ENCODE data around the gene RASL10A.

Gene RASL10A

DNA sequence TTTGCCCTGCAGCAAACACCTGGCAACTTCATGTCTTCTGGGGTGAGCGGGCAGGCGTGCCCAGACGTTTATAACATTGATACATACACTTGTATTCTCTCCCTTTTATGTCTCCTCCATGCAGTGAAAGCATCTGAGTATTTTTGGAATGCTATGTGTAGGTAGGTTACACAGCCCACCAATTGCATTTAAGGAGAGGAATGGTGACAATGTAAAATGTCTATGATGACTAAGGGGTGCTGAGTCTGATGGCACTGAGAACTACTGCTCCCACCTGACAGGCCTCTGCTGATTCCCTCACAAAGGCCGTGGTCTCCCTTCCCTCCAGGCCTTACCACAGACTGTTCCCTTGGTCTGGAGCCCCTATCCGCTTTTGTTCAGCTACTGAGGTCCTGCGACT lies 22.9 kb upstream of the RASL10A start:
- no peak for DNase-seq

GRCh38 chr22:29337631-29338284 lies 22.3 kb upstream of the RASL10A start:
- no peak for DNase-seq

GRCh38 chr22:29336751-29337490 lies 21.4 kb upstream of the RASL10A start:
- no peak for DNase-seq

DNA sequence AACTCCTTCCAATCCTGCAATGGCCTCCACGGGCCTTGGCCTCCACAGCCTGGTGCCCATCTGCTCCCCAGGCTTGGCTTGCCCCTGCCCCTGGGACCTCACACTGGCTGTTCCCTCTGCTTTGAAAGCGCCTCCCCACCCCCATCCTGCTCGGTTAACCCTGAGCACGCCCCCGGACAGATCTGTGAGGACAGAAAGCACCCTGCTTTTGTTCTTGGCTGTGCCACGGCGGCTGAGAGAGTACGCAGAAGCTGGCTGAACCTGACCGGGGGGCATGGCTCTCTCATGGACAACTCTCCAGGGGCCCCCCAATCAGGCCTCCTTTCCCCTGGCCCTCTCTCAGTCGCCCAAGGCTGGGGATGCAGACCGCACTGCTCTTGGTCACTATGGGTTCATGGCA lies 20.2 kb upstream of the RASL10A start:
- DNase-seq: no peak

DNA sequence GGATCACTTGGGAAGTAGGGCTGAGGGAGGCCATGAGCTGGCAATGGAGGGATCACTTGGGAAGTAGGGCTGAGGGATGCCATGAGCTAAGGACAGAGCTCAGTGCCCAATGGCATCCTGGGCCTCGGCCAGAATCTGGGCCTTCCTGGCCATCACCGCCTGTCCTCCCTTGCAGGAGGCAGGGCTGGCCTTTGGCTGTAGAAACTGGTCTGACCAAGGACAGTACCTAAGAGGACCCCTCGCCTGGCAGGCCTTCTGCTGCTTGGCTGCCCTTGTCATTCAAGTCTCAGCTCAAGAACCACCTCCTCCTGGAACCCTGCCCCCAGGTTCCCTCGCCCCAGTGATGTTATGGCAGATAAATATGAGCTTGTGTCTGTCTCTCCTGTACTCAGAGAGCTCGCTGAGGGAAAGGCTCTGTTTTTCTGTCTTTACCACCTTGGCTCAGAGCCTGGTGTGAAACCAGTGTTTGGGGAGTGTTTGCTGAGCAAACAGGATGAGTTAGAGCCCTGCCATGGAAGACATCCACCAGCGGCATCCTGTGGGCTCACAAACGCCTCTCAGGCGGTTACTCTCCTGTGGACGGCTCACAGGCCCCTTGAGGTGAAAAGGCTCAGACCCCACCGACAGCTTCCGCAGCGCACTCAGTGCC lies 19.3 kb upstream of the RASL10A start:
- DNase-seq: no peak

- DNase-seq: no peak
These were observed 18.7 kb upstream of the RASL10A start for GRCh38 chr22:29334148-29334547.

GRCh38 chr22:29332886-29333496 lies 17.5 kb upstream of the RASL10A start:
- no peak for DNase-seq

GRCh38 chr22:29331658-29332300 lies 16.3 kb upstream of the RASL10A start:
- no peak for DNase-seq

GRCh38 chr22:29331213-29331612 lies 15.7 kb upstream of the RASL10A start:
- DNase-seq: no peak

DNA sequence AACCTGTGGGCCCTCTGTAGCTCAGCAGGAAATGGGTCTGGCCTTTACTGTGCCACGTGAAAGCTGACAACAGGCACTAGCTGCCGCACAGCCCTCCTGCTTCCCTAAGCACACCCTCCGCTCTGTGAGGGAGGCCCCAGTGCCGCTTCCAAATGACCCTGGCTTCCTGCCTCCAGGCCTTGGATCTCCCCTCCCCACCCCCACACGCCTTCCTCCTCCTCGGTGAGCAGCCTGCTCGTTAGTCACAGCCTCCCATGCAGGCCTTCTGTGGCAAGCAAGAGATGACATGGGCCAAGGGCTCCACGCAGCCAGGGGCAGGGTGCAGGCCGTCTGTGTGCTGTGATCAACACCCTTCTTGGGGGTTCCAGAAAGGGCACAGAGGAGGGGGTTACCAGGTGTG lies 15.3 kb upstream of the RASL10A start:
- no peak for DNase-seq

- DNase-seq: no peak
These were observed 14.8 kb upstream of the RASL10A start for GRCh38 chr22:29330291-29330690.

- no peak for DNase-seq
These were observed 14.1 kb upstream of the RASL10A start for GRCh38 chr22:29329581-29329980.

DNA sequence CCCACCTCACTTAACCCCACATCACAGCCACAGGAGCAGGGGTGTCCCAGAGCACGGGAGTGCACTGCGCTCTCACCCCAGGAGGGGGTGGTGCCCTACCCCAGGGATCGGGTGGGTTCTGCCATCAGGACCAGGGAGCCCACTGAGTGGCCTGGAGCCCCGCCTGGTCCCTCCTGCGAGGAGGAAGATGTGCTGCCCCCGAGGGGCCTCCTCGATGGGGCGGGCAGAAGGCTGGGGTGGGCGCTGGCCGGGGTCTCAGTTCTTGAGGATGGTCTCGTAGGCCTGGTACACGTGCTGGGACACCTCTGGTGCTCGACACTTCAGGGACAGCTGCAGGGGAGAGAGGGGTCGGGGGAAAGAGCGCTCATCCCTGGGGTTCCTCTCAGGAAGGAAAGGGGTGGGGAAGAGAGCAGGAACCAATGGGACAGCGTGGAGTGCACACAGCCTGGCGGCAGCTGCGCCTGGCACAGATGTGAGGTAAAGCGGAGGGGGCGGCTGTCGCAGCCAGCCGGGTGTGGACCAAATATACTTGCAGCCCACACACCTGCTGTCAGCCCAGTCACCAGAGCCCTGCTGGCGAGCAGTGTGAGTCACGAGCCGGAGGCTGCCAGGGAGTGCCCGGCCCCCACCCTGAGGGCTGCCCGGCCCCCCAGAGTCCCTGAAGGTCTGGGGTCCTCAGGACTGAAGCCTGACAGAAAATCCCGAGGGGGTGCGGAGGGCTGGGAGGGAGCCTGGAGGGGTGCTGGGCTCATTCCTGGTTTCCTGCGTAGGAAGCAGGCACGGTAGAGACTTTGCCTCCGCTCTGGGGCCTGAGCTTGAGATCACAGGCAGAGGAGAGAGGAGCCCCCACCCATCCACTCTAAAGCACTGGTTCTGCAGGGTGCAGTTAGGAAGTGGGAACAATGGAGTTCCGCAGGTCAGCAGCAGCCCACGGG lies 13.3 kb upstream of the RASL10A start:
- DNase-seq: no peak

- DNase-seq: no peak
These were observed 12.6 kb upstream of the RASL10A start for GRCh38 chr22:29328055-29328454.

DNA sequence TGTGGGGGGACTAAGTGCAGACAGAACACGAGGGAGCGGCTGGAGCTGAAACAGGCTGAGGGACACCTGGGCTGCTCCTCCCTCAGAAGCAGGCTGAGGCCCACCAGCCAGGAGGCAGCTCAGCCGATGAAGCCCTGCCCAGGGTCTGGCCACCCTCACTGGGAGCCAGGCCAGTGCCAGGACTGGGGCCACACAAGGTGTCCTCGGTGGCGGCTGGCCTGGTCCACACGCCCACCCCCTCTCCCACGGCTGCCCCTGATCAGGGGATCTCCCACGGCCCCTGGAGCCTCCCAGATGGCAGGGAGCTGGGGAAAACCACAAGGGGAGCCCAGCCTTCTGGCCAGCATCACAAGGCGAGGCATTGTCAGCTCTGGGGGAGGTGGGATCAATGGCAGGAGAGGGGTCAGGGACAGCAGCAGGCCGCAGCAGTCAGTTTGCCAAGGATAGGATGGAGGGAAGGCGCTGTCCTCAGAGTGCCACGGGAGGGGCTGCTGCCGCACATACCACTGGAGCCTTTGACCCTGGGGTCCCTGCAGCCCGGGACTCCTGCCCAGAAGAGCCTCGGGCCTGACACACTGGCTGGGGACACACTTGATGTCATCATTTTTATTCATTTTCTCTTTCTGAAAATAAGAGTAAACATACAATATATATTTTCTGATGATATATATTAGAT lies 11.7 kb upstream of the RASL10A start:
- DNase-seq: no peak

DNA sequence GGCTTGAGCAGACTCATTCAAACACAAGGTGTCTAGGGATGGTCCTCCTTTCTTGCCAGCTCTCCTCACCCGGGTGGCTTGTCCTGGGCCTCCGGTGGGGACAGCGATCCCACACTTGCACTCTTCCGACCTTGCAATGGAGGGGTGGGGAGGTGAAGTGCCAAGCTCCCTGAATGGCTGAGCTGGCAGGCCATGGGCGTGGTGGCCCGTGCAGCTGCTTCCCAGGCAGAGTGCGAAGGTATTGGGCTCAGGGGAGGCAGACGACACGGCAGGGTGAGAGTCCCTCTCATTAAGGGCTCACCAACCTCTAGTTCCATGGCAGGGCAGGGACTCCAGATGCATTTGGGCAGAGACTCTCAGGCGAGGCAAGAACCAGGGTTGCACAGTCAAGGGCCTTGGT lies 11.0 kb upstream of the RASL10A start:
- no peak for DNase-seq

DNA sequence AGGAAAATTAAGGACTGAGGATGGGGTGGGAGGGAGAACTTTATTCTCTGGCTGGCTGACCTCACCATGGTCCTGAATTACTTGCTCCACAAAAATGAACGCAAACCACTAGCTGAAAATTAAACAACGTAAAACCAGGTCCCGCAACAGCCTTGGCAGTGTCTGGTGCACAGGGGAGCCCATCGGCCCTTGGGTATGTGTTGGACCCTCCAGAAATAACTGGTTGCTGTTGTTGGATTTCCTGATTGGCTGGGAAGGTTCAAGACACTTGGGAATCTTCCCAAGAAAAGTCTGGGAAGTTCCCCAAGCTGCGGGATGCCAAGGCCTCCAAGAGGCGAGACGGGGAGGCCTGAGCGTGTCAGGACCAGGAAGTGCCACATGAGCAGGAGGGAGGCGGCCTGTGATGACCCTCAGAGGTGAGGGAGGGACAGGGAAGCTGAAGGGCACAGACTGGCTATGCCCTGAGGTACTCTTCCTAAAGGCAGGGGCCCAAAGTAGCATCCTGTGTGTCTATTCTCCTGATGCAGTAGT lies 10.4 kb upstream of the RASL10A start:
- DNase-seq: no peak

DNA sequence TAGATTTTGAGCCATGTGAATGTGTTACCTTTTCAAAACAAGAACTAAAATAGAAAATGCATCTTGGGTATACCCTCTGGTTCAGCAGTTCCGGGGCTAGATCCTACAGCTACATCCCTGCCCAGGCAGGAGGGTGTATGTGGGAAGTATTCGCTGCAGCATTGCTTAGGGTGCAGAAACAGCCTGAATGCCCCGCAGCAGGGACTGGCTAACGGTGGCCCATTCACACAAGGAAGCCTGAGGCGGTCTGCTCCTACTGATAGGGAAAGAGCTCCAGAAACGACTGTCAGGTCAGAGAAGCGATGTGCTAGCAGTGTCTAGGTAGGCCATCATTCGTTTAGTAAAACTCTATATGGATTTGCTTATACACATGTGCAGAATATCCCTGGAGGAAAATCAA lies 9.9 kb upstream of the RASL10A start:
- no peak for DNase-seq

- no peak for DNase-seq
These were observed 8.1 kb upstream of the RASL10A start for GRCh38 chr22:29323641-29324040.

GRCh38 chr22:29320546-29320945 lies 5.0 kb upstream of the RASL10A start:
- DNase-seq: no peak

DNA sequence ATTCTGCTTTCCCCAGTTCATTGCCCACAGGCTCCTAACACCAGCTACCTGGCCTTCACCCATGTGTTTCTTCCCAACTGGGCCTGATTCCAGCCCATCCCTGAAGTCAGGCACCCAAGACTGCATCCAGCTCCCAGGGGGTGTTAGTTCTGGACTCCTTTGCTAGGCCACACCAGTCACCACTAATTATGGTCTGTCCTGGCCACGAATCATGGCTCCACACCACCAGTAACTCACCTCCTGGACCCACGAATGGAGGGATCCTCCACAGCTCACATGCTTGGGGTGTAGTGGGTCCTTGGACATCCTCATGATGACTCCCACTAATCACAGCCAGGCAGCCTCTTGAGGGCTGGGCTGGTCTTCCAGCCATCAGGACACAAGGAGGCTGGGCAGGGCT lies 3.6 kb upstream of the RASL10A start:
- DNase-seq: no peak
